Keratinocyte (primary cell): Measurements from ENCODE around the gene KPNA3.

Experiments
- CTCF ChIP-seq, 3 experiments: IDR thresholded peaks in 1 of 3; conservative IDR thresholded peaks in 1 of 3; optimal IDR thresholded peaks in 1 of 3; 2 replicates in 2 of 3; 3 replicates in 1 of 3; pipeline versions ENCODE3 to v1.5.1; 2011; ENCODE audit warnings: low read length in 3 of 3, mild to moderate bottlenecking in 3 of 3, moderate library complexity in 2 of 3, control low read depth in 1 of 3, inconsistent platforms in 1 of 3; ENCODE audit not compliant: insufficient read depth in 2 of 3; ENCODE audit errors: extremely low read depth in 1 of 3
- EZH2 ChIP-seq: IDR thresholded peaks from one replicate; pipeline ENCODE4 v1.6.1; 2012; ENCODE audit warnings: inconsistent platforms, mild to moderate bottlenecking, low read length, moderate library complexity

GRCh38 chr13:49693877-49694276 lies 98.6 kb downstream of the KPNA3 start:
- no peak for TF ChIP-seq EZH2
- no peak for TF ChIP-seq CTCF (optimal IDR thresholded peaks at IDR 0.05 in 1 of 3, IDR thresholded peaks at IDR 0.05 in 1 of 3, conservative IDR thresholded peaks at IDR 0.05 in 1 of 3; ENCODE audit: extremely low read depth in 1 of 3, insufficient read depth in 2 of 3, low read length in 3 of 3)
